Right renal pelvis (tissue), 4 donors: Measurements from ENCODE around the gene CREBBP. TPM values are rescaled to one million over a fixed set of nuclear protein-coding genes. Genes with fewer than 3 reads are reported as not detected.
A peak's percentile ranks its signal among the peaks of the same experiment; 100 is the strongest.
"Not testable (repeated sequence)": the region's sequence is repeated elsewhere in the genome, so short reads cannot be mapped to it uniquely, and the experiment has no call there.

Source experiments
- DNase-seq, 4 donors: peaks; one replicate each; pipeline ENCODE4 v3.0.0-alpha.2; 2013; ENCODE audit warnings: low read depth in 4 of 4, low spot score in 3 of 4, missing footprints in 1 of 4
- polyA plus RNA-seq, 4 donors: library from polyadenylated mRNA; unstranded; fragments of 120-200 nt; gene quantifications; one replicate each; pipeline ENCODE4 v1.2.1, GENCODE V29; 2013; ENCODE audit not compliant: insufficient read length in 4 of 4

CREBBP gene
- 10 to 100 TPM; 64.6 to 84.7 (median 72.8) TPM for polyA plus RNA-seq

- DNase-seq: peak; percentile 76 to 81 (median 80)
Measured at GRCh38 chr16:3880623-3881498, at the start of gene CREBBP. CREBBP (minus strand) TSS chr16:3880713; CDS start chr16:3879916, 797 bp downstream.

- not testable (repeated sequence) for DNase-seq
Measured at GRCh38 chr16:3927147-3927546, 46.6 kb upstream of the CREBBP start.

- DNase-seq: no peak
Measured at GRCh38 chr16:3924763-3925162, 44.2 kb upstream of the CREBBP start.

GRCh38 chr16:3922241-3922640 is 41.7 kb upstream of the CREBBP start:
- no peak for DNase-seq

GRCh38 chr16:3920206-3920605 is 39.7 kb upstream of the CREBBP start:
- DNase-seq: no peak

- DNase-seq: no peak
Measured at GRCh38 chr16:3919413-3919812, 38.9 kb upstream of the CREBBP start.

GRCh38 chr16:3915426-3916260 is 35.1 kb upstream of the CREBBP start:
- no peak for DNase-seq

- no peak for DNase-seq
Measured at GRCh38 chr16:3912897-3913296, 32.4 kb upstream of the CREBBP start.

GRCh38 chr16:3912373-3912772 is 31.9 kb upstream of the CREBBP start:
- no peak for DNase-seq

- not testable (repeated sequence) for DNase-seq
Measured at GRCh38 chr16:3911741-3912140, 31.2 kb upstream of the CREBBP start.

- no peak for DNase-seq
Measured at GRCh38 chr16:3909791-3910583, 29.5 kb upstream of the CREBBP start.

GRCh38 chr16:3908951-3909437 is 28.5 kb upstream of the CREBBP start:
- no peak for DNase-seq

- DNase-seq: no peak
Measured at GRCh38 chr16:3907586-3907985, 27.1 kb upstream of the CREBBP start.

- no peak for DNase-seq
Measured at GRCh38 chr16:3906363-3906762, 25.9 kb upstream of the CREBBP start.

- no peak for DNase-seq
Measured at GRCh38 chr16:3904875-3905274, 24.4 kb upstream of the CREBBP start.

- no peak for DNase-seq
Measured at GRCh38 chr16:3890091-3890490, 9.6 kb upstream of the CREBBP start.

- DNase-seq: no peak
Measured at GRCh38 chr16:3889059-3889458, 8.5 kb upstream of the CREBBP start.

GRCh38 chr16:3885999-3886398 is 5.5 kb upstream of the CREBBP start:
- DNase-seq: not testable (repeated sequence)

GRCh38 chr16:3884398-3884797 is 3.9 kb upstream of the CREBBP start:
- no peak for DNase-seq

- no peak for DNase-seq
Measured at GRCh38 chr16:3882531-3882930, 2.0 kb upstream of the CREBBP start.
